Measurements from ENCODE around the gene SFSWAP.
"Not testable (repeated sequence)": the region's sequence is repeated elsewhere in the genome, so short reads cannot be mapped to it uniquely, and the experiment has no call there.

Gene SFSWAP

GRCh38 chr12:131710464-131711457, at the start of gene SFSWAP:
SFSWAP (plus strand) TSS chr12:131711090; CDS start chr12:131711230, 140 bp downstream.
- H3K27ac ChIP-seq, result peak within 1 kb of the TSS; percentile 92
- H3K9ac ChIP-seq, result peak within 1 kb of the TSS; percentile 90
- peak within 1 kb of the TSS; percentile 94 for H3K4me2 ChIP-seq (ENCODE audit: low read length)
- no peaks in the 10 kb centered on the region for H3K9me3 ChIP-seq (ENCODE audit: control insufficient read depth, low read length)
- TF ChIP-seq CTCF (IDR thresholded peaks at IDR 0.05), result no peak
- H3K4me3 ChIP-seq (ENCODE audit: low read depth, low read length), result peak within 1 kb of the TSS; percentile 89
- H3K36me3 ChIP-seq (ENCODE audit: control insufficient read depth, insufficient read depth, low read length), result no peaks in the 10 kb centered on the region
- H3K4me1 ChIP-seq, result peaks cover 4% of the 10 kb centered on the region
- peaks cover 22% of the 10 kb centered on the region for H3K79me2 ChIP-seq
- no peaks in the 10 kb centered on the region for H3K27me3 ChIP-seq (ENCODE audit: control insufficient read depth, insufficient read depth, low read length)
- H2AFZ ChIP-seq, result peak within 1 kb of the TSS; percentile 97

GRCh38 chr12:131661170-131661985, 49.5 kb upstream of the SFSWAP start:
- not testable (repeated sequence) for H3K4me2 ChIP-seq (ENCODE audit: low read length); H2AFZ ChIP-seq; H3K9me3 ChIP-seq (ENCODE audit: control insufficient read depth, low read length); H3K36me3 ChIP-seq (ENCODE audit: control insufficient read depth, insufficient read depth, low read length); H3K79me2 ChIP-seq; H3K4me1 ChIP-seq; H3K27me3 ChIP-seq (ENCODE audit: control insufficient read depth, insufficient read depth, low read length); H3K27ac ChIP-seq; H3K9ac ChIP-seq; H3K4me3 ChIP-seq (ENCODE audit: low read depth, low read length)

DNA sequence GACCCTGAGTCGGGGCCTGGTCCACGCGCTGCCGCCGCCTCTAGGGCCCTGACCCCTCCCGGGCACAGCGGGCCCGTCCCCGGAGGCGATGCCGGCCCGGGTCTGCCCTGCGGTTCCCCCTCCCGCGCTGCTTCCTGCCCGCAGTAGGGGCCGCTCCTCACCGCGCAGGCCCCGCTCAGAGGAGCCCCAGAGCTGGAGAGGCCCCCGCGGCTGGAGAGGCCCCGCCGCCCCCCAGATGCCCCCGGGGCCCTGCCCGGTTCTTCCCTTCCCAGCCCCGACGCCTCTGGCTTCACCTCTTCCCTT, 49.0 kb upstream of the SFSWAP start:
- H2AFZ ChIP-seq; H3K4me2 ChIP-seq (ENCODE audit: low read length); H3K9me3 ChIP-seq (ENCODE audit: control insufficient read depth, low read length); H3K36me3 ChIP-seq (ENCODE audit: control insufficient read depth, insufficient read depth, low read length); H3K4me3 ChIP-seq (ENCODE audit: low read depth, low read length); H3K79me2 ChIP-seq; H3K27me3 ChIP-seq (ENCODE audit: control insufficient read depth, insufficient read depth, low read length); H3K27ac ChIP-seq; H3K9ac ChIP-seq; H3K4me1 ChIP-seq: not testable (repeated sequence)

GRCh38 chr12:131662346-131662745, 48.5 kb upstream of the SFSWAP start:
- not testable (repeated sequence) for H3K4me3 ChIP-seq (ENCODE audit: low read depth, low read length); H3K9me3 ChIP-seq (ENCODE audit: control insufficient read depth, low read length); H3K4me2 ChIP-seq (ENCODE audit: low read length); H3K9ac ChIP-seq; H3K79me2 ChIP-seq; H3K4me1 ChIP-seq; H3K27ac ChIP-seq; H3K36me3 ChIP-seq (ENCODE audit: control insufficient read depth, insufficient read depth, low read length); H2AFZ ChIP-seq; H3K27me3 ChIP-seq (ENCODE audit: control insufficient read depth, insufficient read depth, low read length)

DNA sequence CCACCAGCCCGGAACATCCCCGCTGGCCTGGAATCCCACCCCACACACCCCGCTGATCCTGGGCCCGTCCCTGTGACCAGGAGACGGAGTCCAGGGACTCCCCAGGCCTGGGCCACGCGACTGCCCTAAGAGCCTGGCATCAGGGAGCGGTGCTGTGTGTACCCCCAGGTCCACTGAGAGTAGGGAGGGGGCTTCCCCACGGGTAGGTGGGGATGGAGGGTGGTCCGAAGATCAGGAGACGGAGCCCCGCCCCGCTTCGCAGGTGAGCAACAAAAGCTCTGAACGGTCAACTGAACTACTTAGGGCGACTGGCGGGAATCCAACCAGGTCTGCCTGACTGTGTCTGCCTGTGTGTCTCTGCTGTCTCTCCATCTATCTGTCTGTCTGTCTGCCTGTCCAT, 45.2 kb upstream of the SFSWAP start:
- H3K4me2 ChIP-seq (ENCODE audit: low read length); H3K36me3 ChIP-seq (ENCODE audit: control insufficient read depth, insufficient read depth, low read length); H3K79me2 ChIP-seq; H3K4me1 ChIP-seq; H3K4me3 ChIP-seq (ENCODE audit: low read depth, low read length); H3K27ac ChIP-seq; H3K27me3 ChIP-seq (ENCODE audit: control insufficient read depth, insufficient read depth, low read length); H3K9me3 ChIP-seq (ENCODE audit: control insufficient read depth, low read length); H3K9ac ChIP-seq; H2AFZ ChIP-seq: not testable (repeated sequence)

- not testable (repeated sequence) for H3K4me2 ChIP-seq (ENCODE audit: low read length); H2AFZ ChIP-seq; H3K9ac ChIP-seq
Observed at GRCh38 chr12:131666486-131666885, 44.4 kb upstream of the SFSWAP start.

GRCh38 chr12:131666978-131667601, 43.8 kb upstream of the SFSWAP start:
- H3K9me3 ChIP-seq (ENCODE audit: control insufficient read depth, low read length); H3K4me1 ChIP-seq; H3K9ac ChIP-seq; H2AFZ ChIP-seq; H3K36me3 ChIP-seq (ENCODE audit: control insufficient read depth, insufficient read depth, low read length); H3K27me3 ChIP-seq (ENCODE audit: control insufficient read depth, insufficient read depth, low read length); H3K79me2 ChIP-seq; H3K4me2 ChIP-seq (ENCODE audit: low read length); H3K27ac ChIP-seq; H3K4me3 ChIP-seq (ENCODE audit: low read depth, low read length): not testable (repeated sequence)

More at GRCh38 chr12:131666486-131666885, 44.4 kb upstream of the SFSWAP start:
- not testable (repeated sequence) for H3K27ac ChIP-seq; H3K9me3 ChIP-seq (ENCODE audit: control insufficient read depth, low read length); H3K36me3 ChIP-seq (ENCODE audit: control insufficient read depth, insufficient read depth, low read length); H3K4me3 ChIP-seq (ENCODE audit: low read depth, low read length); H3K4me1 ChIP-seq; H3K79me2 ChIP-seq; H3K27me3 ChIP-seq (ENCODE audit: control insufficient read depth, insufficient read depth, low read length)
